ENCODE results near the gene AXIN1.
"Not testable (repeated sequence)": the region's sequence is repeated elsewhere in the genome, so short reads cannot be mapped to it uniquely, and the experiment has no call there.

The AXIN1 gene

DNA sequence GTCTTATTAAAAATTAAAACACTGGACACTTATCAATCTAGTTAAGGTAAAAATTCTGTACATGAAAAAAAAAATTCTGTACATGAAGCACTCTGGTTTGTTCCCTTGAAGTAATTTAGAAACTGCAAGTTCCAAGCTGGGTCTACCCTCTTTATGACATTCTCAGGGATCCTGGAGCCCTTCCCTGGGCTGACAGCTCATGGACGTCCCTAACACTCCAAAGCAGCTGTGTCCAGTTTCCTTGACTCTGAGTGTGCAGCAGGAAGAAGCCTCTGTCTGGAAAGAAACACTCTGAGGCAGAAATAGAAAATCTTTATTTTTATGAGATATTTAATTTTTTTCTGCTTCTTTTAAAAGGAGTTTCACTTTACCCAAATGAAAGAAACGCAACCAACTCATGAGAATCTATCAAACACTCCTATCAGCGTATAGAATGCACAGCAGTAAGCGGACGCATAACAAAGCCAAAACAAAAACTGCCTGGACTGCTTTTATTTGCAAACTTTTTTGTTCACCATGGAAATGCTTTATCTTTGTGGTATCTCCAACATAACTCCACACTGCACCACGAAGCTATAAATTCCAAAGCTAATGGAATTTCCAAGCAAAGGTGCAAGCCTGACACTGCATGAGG is 21.2 kb downstream of the AXIN1 start:
- not testable (repeated sequence) for H3K4me1 ChIP-seq (ENCODE audit: insufficient read depth, low read length); H3K9me3 ChIP-seq (ENCODE audit: insufficient read depth, low read depth, low read length); H3K36me3 ChIP-seq (ENCODE audit: insufficient read depth, low read depth, low read length); H3K9ac ChIP-seq (ENCODE audit: low read depth, low read length); H3K4me3 ChIP-seq (ENCODE audit: low read length); H3K27me3 ChIP-seq (ENCODE audit: insufficient read depth, low read length); H3K27ac ChIP-seq (ENCODE audit: low read length)

DNA sequence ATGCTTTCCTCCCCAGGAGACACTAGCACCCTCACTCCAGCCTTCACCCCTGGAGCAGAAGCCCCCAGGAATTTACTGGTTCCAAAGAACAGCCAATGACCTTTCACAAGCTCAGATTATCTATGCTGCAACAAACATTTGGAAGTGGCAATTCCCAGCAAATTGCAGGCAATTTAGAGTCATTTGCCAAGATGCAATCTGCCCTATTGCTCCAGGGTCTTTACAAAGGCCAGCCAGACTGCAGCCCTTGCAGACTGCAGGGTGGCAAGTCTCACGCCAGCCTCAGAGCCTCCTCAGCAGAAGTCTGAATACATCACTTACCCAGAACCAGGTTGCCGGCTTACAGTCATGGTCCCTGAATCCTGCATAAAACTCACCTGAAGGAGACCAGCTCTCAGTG is 21.8 kb downstream of the AXIN1 start:
- Histone ChIP-seq H3K27ac (ENCODE audit: low read length) (no peak overlapping the region), H3K9ac (ENCODE audit: low read depth, low read length) (no peak overlapping the region), H3K4me3 (ENCODE audit: low read length) (no peak overlapping the region), H3K27me3 (ENCODE audit: insufficient read depth, low read length) (no peaks in the 10 kb centered on the region), H3K9me3 (ENCODE audit: insufficient read depth, low read depth, low read length) (no peaks in the 10 kb centered on the region), H3K36me3 (ENCODE audit: insufficient read depth, low read depth, low read length) (no peaks in the 10 kb centered on the region), H3K4me1 (ENCODE audit: insufficient read depth, low read length) (no peaks in the 10 kb centered on the region)

DNA sequence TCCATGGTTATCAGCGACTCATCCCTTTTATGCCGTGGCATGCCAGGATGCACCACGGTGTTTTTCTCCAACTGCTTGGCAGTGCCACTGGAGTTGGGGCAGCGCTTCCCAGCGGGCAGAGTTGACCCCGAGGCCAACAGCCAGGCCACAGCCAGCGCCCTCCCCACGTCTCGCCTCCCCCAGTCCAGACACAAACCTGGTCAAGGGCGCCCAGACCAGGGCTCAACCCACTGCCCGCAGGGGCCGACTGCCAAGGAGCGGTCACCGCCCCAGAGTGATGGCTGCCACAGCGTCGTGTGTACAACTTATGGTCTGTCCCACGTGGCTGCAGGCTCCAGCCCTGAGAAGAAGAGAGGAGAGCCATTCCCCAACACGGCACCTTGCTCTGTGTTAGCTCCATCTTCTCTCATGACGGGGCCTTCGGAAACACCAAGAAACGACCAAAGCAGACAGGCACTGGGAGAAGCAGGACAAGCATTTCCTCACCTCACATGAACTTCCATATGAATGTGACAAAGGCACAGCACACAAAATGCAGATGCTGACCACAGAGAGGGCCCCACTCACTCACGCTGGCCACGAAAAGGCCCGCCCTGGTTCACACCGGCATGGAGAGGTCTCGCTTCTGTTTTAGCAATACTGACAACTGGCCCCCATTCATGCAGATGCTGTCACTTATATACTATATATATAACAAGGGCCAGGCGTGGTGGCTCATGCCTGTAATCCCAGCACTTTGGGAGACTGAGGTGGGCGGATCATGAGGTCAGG is 27.0 kb downstream of the AXIN1 start:
- Histone ChIP-seq H3K36me3 (ENCODE audit: insufficient read depth, low read depth, low read length) (no peaks in the 10 kb centered on the region), H3K27ac (ENCODE audit: low read length) (no peak overlapping the region), H3K9me3 (ENCODE audit: insufficient read depth, low read depth, low read length) (no peaks in the 10 kb centered on the region), H3K9ac (ENCODE audit: low read depth, low read length) (no peak overlapping the region), H3K4me1 (ENCODE audit: insufficient read depth, low read length) (no peaks in the 10 kb centered on the region), H3K4me3 (ENCODE audit: low read length) (no peak overlapping the region), H3K27me3 (ENCODE audit: insufficient read depth, low read length) (no peaks in the 10 kb centered on the region)

DNA sequence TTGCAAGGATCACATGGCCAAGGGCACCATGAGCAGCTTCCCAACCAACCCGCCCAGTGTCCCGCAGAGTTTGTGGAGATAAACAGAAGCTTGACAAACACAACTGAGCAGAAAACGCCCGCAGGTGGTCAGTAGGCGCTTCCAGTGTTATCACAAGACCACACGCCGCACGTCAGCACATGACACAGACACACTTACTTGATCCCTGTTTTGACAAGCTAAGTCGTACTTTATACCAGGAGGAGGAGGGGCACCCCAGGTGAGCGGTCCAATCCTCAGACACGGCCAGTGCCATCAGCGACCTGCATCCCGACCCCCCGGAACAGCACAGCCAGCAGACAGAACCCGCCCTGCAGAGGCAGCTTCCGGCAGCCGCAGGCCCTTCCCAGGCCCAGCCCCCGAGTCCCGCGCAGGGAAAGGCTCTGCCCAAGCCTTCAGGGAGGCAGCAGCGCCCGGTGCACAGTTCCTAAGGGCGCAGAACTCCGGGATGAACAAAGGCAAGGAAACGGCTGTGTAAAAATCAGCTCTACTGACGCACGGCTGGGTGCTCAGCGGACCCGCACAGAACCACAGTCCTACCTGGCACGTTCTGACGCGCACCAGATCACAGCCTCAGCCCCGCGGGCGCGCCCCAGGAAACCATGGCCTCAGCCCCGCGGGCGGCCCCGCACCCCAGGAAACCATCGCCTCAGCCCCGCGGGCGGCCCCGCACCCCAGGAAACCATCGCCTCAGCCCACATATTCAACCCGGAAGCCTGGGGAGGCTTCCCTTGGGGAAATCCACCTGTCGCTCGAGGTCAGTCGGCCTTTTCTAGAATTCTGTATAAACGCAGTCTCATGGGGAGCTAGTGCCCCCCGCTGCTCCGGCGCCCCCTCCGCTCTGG is 27.8 kb downstream of the AXIN1 start:
- Histone ChIP-seq H3K4me1 (ENCODE audit: insufficient read depth, low read length) (no peaks in the 10 kb centered on the region), H3K9me3 (ENCODE audit: insufficient read depth, low read depth, low read length) (no peaks in the 10 kb centered on the region), H3K27ac (ENCODE audit: low read length) (no peak overlapping the region), H3K27me3 (ENCODE audit: insufficient read depth, low read length) (no peaks in the 10 kb centered on the region), H3K36me3 (ENCODE audit: insufficient read depth, low read depth, low read length) (no peaks in the 10 kb centered on the region), H3K4me3 (ENCODE audit: low read length) (no peak overlapping the region), H3K9ac (ENCODE audit: low read depth, low read length) (no peak overlapping the region)

DNA sequence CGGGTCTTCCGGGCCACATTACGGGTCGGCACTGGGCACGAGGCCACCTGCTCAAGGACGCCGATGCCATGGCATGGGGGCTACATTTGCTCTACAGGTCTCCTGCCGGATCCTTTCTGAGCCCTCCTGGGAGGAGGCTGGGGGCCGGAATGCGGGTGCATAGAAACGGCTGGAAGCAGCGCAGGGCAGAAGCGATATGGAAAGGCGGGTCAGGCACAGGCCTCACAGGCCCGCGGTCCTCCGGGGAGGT is 28.4 kb downstream of the AXIN1 start:
- Histone ChIP-seq H3K4me1 (ENCODE audit: insufficient read depth, low read length) (peaks cover 2% of the 10 kb centered on the region), H3K9ac (ENCODE audit: low read depth, low read length) (no peak overlapping the region), H3K27ac (ENCODE audit: low read length) (no peak overlapping the region), H3K4me3 (ENCODE audit: low read length) (no peak overlapping the region), H3K9me3 (ENCODE audit: insufficient read depth, low read depth, low read length) (no peaks in the 10 kb centered on the region), H3K36me3 (ENCODE audit: insufficient read depth, low read depth, low read length) (0 out of 2 replicates have a peak, but pooled peaks cover 2% of the 10 kb centered on the region), H3K27me3 (ENCODE audit: insufficient read depth, low read length) (no peaks in the 10 kb centered on the region)

DNA sequence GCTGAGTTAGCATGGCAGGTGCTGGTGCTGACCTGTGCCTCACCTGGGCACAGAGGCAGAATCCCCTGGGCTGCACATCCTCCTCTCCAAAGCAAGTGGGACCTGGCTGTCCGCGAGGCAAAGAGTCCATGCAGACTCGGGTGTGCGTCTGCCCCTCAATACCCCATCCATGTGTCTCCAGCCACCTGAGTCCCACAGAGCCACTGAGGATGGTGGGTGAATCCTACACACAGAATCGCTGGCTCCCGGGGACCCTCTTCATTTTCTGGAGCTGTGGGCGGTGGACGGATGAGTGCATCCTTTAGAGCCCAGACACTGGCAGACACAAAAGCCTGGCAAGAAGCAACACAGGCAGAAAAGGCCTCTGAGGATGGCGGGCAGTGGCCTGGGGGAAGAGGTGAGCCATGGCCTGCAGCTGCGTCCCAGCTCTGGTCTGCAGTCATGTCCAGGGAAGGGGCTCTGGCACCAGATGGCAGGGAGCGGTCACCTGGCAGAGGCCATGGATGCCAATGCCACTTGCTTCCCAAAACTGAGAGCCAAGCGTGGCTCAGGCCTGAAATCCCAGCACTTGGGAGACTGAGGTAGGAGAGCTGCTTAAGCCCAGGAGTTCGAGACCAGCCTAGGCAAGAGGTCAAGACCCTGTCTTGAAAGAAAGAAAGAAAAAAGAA is 29.9 kb downstream of the AXIN1 start:
- no peaks in the 10 kb centered on the region for H3K9me3 ChIP-seq (ENCODE audit: insufficient read depth, low read depth, low read length)
- peaks cover 5% of the 10 kb centered on the region for H3K4me1 ChIP-seq (ENCODE audit: insufficient read depth, low read length)
- H3K4me3 ChIP-seq (ENCODE audit: low read length) = no peak overlapping the region
- 0 out of 2 replicates have a peak, but pooled peaks cover 4% of the 10 kb centered on the region for H3K36me3 ChIP-seq (ENCODE audit: insufficient read depth, low read depth, low read length)
- H3K27ac ChIP-seq (ENCODE audit: low read length) = no peak overlapping the region
- H3K9ac ChIP-seq (ENCODE audit: low read depth, low read length) = no peak overlapping the region
- no peaks in the 10 kb centered on the region for H3K27me3 ChIP-seq (ENCODE audit: insufficient read depth, low read length)

DNA sequence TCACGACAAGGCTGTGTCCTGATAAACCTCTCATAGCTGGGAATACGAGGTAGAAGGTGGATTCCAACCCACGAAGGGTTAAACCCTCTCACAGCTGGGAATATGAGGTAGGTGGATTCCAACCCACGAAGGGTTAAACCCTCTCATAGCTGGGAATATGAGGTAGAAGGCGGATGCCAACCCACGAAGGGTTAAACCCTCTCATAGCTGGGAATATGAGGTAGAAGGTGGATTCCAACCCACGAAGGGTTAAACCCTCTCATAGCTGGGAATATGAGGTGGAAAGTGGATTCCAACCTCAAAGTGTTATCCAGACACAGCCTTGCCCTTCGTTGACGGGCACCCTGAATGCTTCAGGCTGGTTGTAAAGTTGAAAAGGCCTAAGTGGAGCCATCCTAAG is 31.0 kb downstream of the AXIN1 start:
- Histone ChIP-seq H3K27me3 (ENCODE audit: insufficient read depth, low read length) (no peaks in the 10 kb centered on the region), H3K4me3 (ENCODE audit: low read length) (no peak overlapping the region), H3K9me3 (ENCODE audit: insufficient read depth, low read depth, low read length) (no peaks in the 10 kb centered on the region), H3K9ac (ENCODE audit: low read depth, low read length) (no peak overlapping the region), H3K36me3 (ENCODE audit: insufficient read depth, low read depth, low read length) (0 out of 2 replicates have a peak, but pooled peaks cover 4% of the 10 kb centered on the region), H3K4me1 (ENCODE audit: insufficient read depth, low read length) (peaks cover 7% of the 10 kb centered on the region), H3K27ac (ENCODE audit: low read length) (no peak overlapping the region)

DNA sequence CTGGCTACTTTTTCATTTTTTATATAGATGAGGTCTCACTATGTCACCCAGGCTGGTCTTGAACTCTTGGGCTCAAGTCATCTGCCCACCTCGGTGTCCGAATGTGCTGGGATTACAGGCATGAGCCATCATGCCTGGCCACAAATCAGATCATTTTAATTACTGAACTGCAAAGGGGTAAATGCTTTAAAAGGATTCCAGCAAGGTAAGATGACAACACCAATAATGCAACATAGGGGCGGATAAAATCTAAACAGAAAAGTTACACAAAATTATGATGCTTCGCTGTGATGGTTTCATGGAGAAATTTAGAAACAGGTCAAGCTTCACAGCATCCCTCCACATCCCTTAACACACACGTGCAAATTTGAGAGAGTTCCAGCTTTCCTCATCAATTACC is 32.3 kb downstream of the AXIN1 start:
- H3K9me3 ChIP-seq (ENCODE audit: insufficient read depth, low read depth, low read length) = no peaks in the 10 kb centered on the region
- H3K9ac ChIP-seq (ENCODE audit: low read depth, low read length) = no peak overlapping the region
- H3K36me3 ChIP-seq (ENCODE audit: insufficient read depth, low read depth, low read length) = 0 out of 2 replicates have a peak, but pooled peaks cover 4% of the 10 kb centered on the region
- no peak overlapping the region for H3K4me3 ChIP-seq (ENCODE audit: low read length)
- H3K4me1 ChIP-seq (ENCODE audit: insufficient read depth, low read length) = peaks cover 7% of the 10 kb centered on the region
- no peak overlapping the region for H3K27ac ChIP-seq (ENCODE audit: low read length)
- H3K27me3 ChIP-seq (ENCODE audit: insufficient read depth, low read length) = no peaks in the 10 kb centered on the region

DNA sequence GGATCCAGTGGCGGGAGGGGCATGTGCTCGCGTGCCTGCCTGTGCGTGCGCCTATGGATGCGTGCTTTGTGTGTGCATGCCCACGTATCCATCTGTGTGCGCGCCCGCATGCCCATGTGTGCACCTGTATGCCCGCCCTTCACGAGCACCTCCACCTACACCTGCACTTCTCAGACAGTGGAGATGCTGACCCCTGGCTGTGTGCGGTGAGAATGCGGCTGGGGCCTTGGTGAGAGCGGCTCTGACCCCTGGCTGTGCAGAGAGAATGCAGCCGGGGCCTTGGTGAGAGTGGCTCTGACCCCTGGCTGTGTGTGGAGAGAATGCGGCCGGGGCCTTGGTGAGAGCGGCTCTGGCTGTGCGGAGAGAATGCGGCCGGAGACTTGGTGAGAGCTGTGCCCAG is 33.9 kb downstream of the AXIN1 start:
- H3K9me3 ChIP-seq (ENCODE audit: insufficient read depth, low read depth, low read length) = no peaks in the 10 kb centered on the region
- peaks cover 16% of the 10 kb centered on the region; the same call in 1 of the 2 replicates for H3K36me3 ChIP-seq (ENCODE audit: insufficient read depth, low read depth, low read length)
- H3K9ac ChIP-seq (ENCODE audit: low read depth, low read length) = no peak overlapping the region
- no peaks in the 10 kb centered on the region for H3K27me3 ChIP-seq (ENCODE audit: insufficient read depth, low read length)
- no peak overlapping the region for H3K4me3 ChIP-seq (ENCODE audit: low read length)
- H3K27ac ChIP-seq (ENCODE audit: low read length) = no peak overlapping the region
- peaks cover 7% of the 10 kb centered on the region for H3K4me1 ChIP-seq (ENCODE audit: insufficient read depth, low read length)

DNA sequence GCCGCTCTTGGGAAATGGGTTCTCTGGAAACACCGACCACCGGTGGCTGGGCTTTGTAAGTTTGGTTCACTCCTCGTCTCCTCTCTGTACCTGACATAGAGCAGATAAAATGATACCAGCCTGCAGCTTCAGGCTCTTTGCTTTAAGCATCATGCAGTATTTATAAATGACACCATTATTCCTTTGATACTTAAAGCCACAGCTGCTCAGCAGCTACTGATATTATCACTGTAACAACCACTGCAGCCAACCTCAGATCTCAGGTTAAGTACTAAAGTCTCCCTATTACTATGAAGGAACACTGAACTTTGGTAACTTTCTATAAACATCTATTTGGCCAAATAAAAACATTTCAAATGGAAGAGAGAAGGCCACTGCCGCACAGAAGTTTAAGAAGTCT is 34.9 kb downstream of the AXIN1 start:
- Histone ChIP-seq H3K27me3 (ENCODE audit: insufficient read depth, low read length) (no peaks in the 10 kb centered on the region), H3K9me3 (ENCODE audit: insufficient read depth, low read depth, low read length) (no peaks in the 10 kb centered on the region)

DNA sequence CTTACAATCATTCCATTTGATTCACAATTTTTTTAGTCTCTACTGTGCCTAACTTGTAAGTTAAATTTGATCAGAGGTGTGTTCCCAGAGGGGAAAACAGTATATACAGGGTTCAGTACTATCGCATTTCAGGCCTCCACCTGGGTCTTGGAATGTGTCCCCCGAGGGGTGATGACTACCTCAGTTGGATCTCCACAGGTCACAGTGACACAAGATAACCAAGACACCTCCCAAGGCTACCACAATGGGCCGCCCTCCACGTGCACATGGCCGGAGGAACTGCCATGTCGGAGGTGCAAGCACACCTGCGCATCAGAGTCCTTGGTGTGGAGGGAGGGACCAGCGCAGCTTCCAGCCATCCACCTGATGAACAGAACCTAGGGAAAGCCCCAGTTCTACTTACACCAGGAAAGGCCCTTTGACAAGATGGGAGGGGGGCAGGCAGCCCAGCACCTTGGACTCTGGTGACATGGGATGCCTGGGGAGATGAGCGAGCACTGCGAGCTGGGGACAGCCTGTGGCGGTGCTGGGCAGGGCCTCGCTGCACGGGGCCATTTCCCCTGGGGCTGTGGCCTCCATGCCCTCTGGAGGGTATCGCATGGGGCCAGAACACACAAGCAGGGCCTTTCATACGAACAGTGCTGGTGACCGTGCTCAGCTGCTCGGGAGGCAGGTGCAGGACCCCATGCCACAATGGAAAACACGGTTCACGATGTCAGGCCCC is 35.6 kb downstream of the AXIN1 start:
- Histone ChIP-seq H3K27me3 (ENCODE audit: insufficient read depth, low read length) (no peaks in the 10 kb centered on the region), H3K4me1 (ENCODE audit: insufficient read depth, low read length) (peaks cover 7% of the 10 kb centered on the region), H3K9ac (ENCODE audit: low read depth, low read length) (no peak overlapping the region), H3K9me3 (ENCODE audit: insufficient read depth, low read depth, low read length) (no peaks in the 10 kb centered on the region), H3K27ac (ENCODE audit: low read length) (no peak overlapping the region), H3K4me3 (ENCODE audit: low read length) (no peak overlapping the region), H3K36me3 (ENCODE audit: insufficient read depth, low read depth, low read length) (peaks cover 33% of the 10 kb centered on the region)

More for the DNA sequence above, 34.9 kb downstream of the AXIN1 start:
- Histone ChIP-seq H3K36me3 (ENCODE audit: insufficient read depth, low read depth, low read length) (peaks cover 26% of the 10 kb centered on the region), H3K4me1 (ENCODE audit: insufficient read depth, low read length) (peaks cover 7% of the 10 kb centered on the region), H3K9ac (ENCODE audit: low read depth, low read length) (no peak overlapping the region), H3K4me3 (ENCODE audit: low read length) (no peak overlapping the region), H3K27ac (ENCODE audit: low read length) (no peak overlapping the region)
